ENCODE results near the gene TMEFF1.

Gene TMEFF1

DNA sequence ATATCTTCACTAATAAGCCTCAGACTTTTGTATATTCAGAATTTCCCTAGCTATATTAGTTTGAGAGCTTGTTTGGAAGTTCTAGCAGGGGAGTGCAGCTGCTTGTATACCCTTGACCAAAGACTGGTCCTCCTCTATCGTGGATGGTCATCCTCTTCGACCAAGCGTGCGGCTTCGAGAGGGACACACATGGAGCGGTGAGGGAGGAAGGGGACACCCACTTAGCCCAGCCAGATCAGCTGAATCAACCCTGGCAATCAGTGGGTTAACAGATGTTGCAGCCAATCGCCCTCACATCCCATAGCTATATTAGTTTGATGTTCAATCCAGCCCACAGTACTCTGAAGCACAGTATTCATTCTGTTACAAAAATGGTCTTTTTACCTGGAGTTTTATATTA lies 108.1 kb downstream of the TMEFF1 start:
- Mint-ChIP-seq H3K27ac (no peak overlapping the region), H3K9me3 (no peaks in the 10 kb centered on the region), H3K36me3 (ENCODE audit: low read depth) (no peaks in the 10 kb centered on the region), H3K4me3 (no peak overlapping the region), H3K27me3 (no peaks in the 10 kb centered on the region), H3K4me1 (ENCODE audit: low read depth) (no peaks in the 10 kb centered on the region)
- intact Hi-C loops (cut with micrococcal nuclease): no loop called here

DNA sequence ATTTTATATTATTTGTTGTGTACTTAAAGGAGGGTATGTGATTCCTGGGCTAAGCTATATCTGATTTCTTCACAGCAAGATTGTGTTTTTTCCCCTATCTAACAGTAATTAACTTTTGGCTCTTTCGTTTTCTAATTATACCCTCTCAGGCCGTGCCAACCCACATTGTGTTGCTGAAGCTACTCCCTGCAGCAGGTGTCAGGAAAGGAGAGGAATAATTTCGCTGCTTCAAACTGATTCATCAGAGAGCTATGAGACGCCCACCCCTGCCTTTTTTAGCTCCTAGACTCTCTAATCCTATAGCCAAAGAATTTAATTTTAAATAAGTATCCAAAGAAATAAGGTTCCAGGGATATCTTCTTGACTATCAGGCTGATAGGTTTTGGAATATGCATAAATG lies 108.7 kb downstream of the TMEFF1 start:
- intact Hi-C loops (cut with micrococcal nuclease): no loop called here
- Mint-ChIP-seq H3K9me3 (no peaks in the 10 kb centered on the region), H3K27me3 (no peaks in the 10 kb centered on the region), H3K4me1 (ENCODE audit: low read depth) (no peaks in the 10 kb centered on the region), H3K4me3 (no peak overlapping the region), H3K27ac (no peak overlapping the region), H3K36me3 (ENCODE audit: low read depth) (no peaks in the 10 kb centered on the region)

DNA sequence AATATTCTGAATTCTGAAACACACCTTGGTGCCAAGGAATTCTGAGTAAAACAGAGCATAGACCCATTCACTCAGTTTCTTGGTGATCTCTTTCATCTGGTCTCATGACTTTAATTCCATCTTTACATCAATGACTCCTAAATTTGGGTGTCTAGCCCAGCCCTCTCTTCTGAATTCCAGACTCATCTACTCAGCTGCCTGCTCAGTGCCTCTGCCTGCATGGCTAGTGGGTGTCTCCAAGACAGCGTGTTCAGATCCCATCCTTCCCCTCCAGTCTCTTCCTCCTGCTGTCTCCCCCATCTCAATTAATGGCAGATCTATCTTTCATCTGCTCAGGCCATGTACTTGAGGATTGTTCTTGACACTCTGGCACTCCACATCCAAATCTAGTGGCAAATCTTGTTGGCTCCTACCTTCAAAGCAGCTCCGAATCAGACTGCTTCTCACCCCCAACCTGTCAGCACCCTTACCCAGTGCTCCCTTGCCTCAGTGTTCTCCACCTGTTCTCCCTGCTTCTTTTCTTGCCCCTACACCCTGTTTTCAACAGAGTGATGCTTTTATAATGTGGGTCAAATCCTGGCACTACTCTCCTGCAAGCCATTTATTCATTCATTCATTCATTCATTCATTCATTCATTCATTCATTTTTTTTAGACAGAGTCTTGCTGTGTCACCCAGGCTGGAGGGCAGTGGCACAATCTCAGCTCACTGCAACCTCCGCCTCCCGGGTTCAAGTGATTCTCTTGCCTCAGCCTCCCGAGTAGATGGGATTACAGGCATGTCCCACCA lies 110.3 kb downstream of the TMEFF1 start:
- Mint-ChIP-seq H3K4me3 (no peak overlapping the region), H3K36me3 (ENCODE audit: low read depth) (no peaks in the 10 kb centered on the region), H3K4me1 (ENCODE audit: low read depth) (no peaks in the 10 kb centered on the region), H3K27ac (no peak overlapping the region), H3K27me3 (no peaks in the 10 kb centered on the region), H3K9me3 (no peaks in the 10 kb centered on the region)
- intact Hi-C loops (cut with micrococcal nuclease): no loop called here

DNA sequence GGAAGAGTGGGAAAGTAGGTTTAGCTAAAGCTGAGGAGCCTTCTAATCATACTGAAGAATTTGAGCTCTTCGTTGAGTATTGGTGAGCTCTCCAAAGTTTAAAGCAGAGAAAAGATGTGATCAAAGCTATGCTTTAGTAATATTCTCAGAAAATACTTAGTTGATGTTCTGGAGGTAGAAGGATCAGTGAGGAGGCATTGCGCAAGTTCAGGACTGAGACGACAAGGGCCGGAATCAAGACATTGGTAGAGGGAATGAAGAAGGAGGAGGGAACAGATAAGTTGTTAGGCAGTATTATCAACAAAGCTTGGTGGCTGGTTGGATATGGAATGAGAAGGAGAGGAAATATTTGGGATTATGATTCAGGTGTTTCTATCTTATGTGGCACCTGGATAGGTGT lies 112.0 kb downstream of the TMEFF1 start:
- no peaks in the 10 kb centered on the region for H3K27me3 Mint-ChIP-seq
- H3K4me3 Mint-ChIP-seq: no peak overlapping the region
- H3K36me3 Mint-ChIP-seq (ENCODE audit: low read depth): no peaks in the 10 kb centered on the region
- H3K4me1 Mint-ChIP-seq (ENCODE audit: low read depth): no peaks in the 10 kb centered on the region
- no peak overlapping the region for H3K27ac Mint-ChIP-seq
- H3K9me3 Mint-ChIP-seq: no peaks in the 10 kb centered on the region
- intact Hi-C loops (cut with micrococcal nuclease): no loop called here

DNA sequence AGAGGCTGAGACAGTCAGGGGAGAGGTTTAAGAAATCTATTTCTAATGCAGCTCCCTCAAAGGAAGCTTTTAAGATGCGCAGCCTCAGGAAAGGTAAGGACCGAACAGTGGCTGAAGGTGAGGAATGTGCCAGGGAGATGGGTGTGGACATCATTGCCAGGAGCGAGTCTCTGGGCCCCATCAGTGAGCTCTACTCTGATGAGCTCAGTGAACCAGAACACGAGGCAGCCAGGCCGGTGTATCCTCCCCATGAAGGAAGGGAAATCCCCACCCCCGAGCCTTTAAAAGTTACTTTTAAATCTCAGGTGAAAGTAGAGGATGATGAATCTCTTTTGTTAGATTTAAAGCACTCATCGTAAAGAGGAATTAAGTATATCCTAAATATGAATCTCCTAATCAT lies 113.1 kb downstream of the TMEFF1 start:
- Mint-ChIP-seq H3K4me3 (no peak overlapping the region), H3K36me3 (ENCODE audit: low read depth) (no peaks in the 10 kb centered on the region), H3K4me1 (ENCODE audit: low read depth) (no peaks in the 10 kb centered on the region), H3K27ac (no peak overlapping the region), H3K27me3 (no peaks in the 10 kb centered on the region), H3K9me3 (no peaks in the 10 kb centered on the region)
- intact Hi-C loops (cut with micrococcal nuclease): no loop called here

DNA sequence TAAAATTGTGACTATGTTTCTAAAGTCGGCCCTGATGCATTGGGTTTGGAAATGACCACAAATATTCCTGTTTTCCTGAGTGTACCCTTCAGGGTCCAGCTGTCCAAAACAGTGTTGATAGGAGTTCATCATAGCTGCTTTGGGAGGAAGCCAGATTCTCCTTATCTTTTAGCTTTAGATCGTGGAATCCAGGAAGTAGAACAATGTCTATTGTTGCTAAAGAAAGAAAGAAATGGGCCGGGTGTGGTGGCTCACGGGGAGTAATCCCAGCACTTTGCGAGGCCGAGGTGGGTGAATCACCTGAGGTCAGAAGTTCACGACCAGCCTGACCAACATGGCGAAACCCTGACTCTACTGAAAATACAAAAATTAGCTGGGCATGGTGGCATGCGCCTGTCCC lies 114.4 kb downstream of the TMEFF1 start:
- H3K4me1 Mint-ChIP-seq (ENCODE audit: low read depth): no peaks in the 10 kb centered on the region
- no peak overlapping the region for H3K27ac Mint-ChIP-seq

DNA sequence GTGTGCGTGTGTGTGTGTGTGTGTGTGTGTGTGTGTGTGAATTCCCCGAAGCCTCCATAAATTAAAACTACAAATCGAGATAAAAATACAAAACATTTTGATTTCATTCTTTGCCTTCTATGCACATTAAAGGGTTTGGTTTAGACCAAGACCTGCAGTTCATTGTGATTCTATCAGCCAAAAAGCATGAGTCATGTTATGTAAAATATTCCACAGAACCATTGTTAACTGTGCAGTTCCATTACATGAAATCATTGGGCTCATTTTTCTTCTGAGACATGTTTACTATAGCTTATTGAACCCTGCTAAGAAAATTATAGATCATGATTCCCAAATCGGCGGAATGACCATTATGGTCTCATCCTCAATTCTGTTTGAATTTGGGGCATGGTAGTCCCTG lies 116.6 kb downstream of the TMEFF1 start:
- Mint-ChIP-seq H3K4me3 (no peak overlapping the region), H3K27me3 (no peaks in the 10 kb centered on the region), H3K4me1 (ENCODE audit: low read depth) (no peaks in the 10 kb centered on the region), H3K36me3 (ENCODE audit: low read depth) (no peaks in the 10 kb centered on the region), H3K27ac (no peak overlapping the region), H3K9me3 (no peaks in the 10 kb centered on the region)
- intact Hi-C loops (cut with micrococcal nuclease): no loop called here

More for the DNA sequence above, 114.4 kb downstream of the TMEFF1 start:
- no peak overlapping the region for H3K4me3 Mint-ChIP-seq
- no peaks in the 10 kb centered on the region for H3K36me3 Mint-ChIP-seq (ENCODE audit: low read depth)
- H3K27me3 Mint-ChIP-seq: no peaks in the 10 kb centered on the region
- H3K9me3 Mint-ChIP-seq: no peaks in the 10 kb centered on the region
- intact Hi-C loops (cut with micrococcal nuclease): no loop called here

DNA sequence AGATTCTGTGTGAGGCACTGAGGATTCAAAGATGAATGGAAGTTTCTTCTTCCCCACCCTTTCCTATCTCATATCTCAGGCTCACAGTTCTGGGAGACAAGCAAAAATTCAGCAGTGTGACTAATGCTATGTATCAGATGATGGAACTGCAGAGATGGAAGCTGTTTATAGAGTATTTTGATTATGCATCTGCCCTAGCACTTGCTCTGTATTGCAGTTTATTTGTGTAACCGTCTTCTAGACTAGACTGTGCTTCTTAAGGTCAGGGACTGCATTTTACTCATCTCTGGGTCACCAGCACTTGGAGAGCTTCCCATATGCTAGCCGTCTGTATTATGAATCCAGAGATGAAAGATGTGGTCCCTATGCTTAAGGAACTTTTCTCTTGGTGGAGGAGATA lies 117.5 kb downstream of the TMEFF1 start:
- H3K4me3 Mint-ChIP-seq: no peak overlapping the region
- H3K27ac Mint-ChIP-seq: no peak overlapping the region
- no peaks in the 10 kb centered on the region for H3K4me1 Mint-ChIP-seq (ENCODE audit: low read depth)
- no peaks in the 10 kb centered on the region for H3K27me3 Mint-ChIP-seq
- H3K36me3 Mint-ChIP-seq (ENCODE audit: low read depth): no peaks in the 10 kb centered on the region
- H3K9me3 Mint-ChIP-seq: no peaks in the 10 kb centered on the region
- intact Hi-C loops (cut with micrococcal nuclease): loop anchor here (10.0 kb wide), 1 partner anchor 86 kb away; no protein-coding TSS in a partner anchor

DNA sequence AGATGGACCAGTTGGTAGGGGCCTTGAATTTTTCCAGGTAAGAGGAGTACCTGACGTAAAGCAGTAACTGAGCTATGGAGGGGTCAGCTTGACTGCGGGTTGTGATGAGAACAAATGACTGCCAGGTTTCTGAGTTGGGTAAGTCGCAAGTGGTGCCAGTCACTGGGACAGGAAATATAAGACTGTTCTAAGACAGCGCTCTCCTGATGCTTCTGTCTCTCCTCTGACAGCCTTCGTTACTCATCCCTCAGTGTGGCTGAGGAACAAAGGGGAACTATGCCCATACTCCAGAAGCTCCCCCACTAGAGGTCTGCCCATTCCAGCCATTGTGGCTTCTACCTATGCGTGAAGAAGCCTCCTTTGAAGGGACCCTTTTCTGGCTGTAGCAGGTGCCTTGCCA lies 118.2 kb downstream of the TMEFF1 start:
- no peak overlapping the region for H3K4me3 Mint-ChIP-seq
- H3K4me1 Mint-ChIP-seq (ENCODE audit: low read depth): no peaks in the 10 kb centered on the region
- no peaks in the 10 kb centered on the region for H3K9me3 Mint-ChIP-seq
- H3K27me3 Mint-ChIP-seq: peaks cover 5% of the 10 kb centered on the region
- no peaks in the 10 kb centered on the region for H3K36me3 Mint-ChIP-seq (ENCODE audit: low read depth)
- intact Hi-C loops (cut with micrococcal nuclease): loop anchor here (10.0 kb wide), 1 partner anchor 86 kb away; no protein-coding TSS in a partner anchor
- no peak overlapping the region for H3K27ac Mint-ChIP-seq

DNA sequence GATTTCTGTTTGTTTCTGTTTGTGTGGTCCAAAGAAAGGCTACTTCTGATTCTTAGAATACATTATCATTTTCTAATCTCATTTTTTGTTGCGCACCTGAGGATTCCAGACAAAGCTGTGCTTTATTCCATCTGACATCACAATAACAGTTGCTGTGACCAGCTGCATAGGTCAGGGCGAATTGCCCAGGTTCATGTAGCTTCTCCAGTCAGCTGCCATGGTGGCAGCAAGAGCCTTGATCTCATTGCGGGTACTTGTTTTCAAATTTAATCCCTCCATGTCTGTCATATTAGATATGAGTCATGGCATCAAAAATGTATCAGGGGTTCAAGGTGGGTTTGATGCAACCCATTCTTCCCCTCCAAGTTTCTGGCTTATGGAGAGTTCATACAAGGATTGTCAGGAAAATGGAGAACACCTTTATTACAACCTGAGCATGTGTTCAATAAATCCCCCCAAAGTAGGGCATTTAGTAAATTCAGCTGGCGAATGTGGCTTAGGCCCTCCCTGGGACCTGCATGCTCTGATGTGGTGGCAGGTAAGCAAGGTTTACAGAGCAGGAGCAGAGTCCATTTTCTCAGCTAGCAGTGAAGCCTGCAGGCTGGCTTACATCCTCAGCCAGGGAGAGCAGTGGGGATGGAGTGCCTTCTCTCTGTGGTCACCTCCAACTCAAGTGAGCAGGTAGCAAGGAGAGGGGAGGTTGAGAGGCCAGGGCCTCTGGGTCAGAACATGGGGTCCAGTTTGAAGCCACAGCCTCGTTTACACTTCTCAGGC lies 118.9 kb downstream of the TMEFF1 start:
- H3K27me3 Mint-ChIP-seq: peaks cover 7% of the 10 kb centered on the region
- H3K9me3 Mint-ChIP-seq: no peaks in the 10 kb centered on the region
- no peak overlapping the region for H3K4me3 Mint-ChIP-seq
- no peaks in the 10 kb centered on the region for H3K36me3 Mint-ChIP-seq (ENCODE audit: low read depth)
- intact Hi-C loops (cut with micrococcal nuclease): loop anchor here (10.0 kb wide), 1 partner anchor 87 kb away; no protein-coding TSS in a partner anchor
- H3K4me1 Mint-ChIP-seq (ENCODE audit: low read depth): no peaks in the 10 kb centered on the region
- H3K27ac Mint-ChIP-seq: no peak overlapping the region

DNA sequence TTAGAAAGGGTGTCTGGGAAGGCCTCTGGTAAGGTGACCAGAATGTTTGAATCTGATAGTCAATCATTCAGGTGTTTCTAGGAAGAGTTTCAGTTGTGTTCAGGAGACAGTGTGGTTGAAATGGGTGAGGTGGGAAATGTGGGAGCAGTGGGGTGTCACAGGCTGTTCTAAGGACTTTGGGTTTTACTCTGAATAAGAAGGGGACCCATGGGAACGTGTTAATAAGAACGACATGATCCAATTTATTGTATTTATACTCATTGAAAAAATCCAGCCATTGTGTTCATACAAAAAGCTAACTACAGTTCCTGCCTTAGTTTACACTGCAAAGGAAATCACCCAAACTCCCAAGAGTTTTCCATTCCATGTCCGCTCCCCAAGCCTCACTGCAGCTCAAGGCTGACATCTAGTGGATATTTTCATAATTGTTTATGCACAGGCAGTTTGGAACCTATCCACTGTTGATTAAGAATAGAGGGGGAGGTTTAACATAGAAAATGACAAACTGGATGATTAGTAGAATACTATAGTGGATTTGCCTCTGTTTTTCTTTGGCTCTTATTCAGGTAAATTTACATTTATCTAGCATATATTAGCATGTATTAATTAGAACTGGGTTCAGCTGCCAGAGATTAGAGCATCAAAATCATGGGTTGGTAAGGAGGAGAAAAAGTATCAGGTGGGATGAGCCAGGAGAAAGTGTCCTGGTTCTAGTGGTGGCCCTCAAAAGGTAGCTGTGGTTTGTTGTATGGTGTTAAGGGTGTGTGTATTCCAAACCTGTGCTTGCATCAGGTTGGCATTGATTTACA lies 122.6 kb downstream of the TMEFF1 start:
- intact Hi-C loops (cut with micrococcal nuclease): loop anchor here (5.0 to 10.0 kb wide), 2 partner anchors 91 to 243 kb away; partner anchors contain the start of gene TEX10
- Mint-ChIP-seq H3K27ac (no peak overlapping the region), H3K27me3 (peaks cover 25% of the 10 kb centered on the region), H3K4me1 (ENCODE audit: low read depth) (peaks cover 18% of the 10 kb centered on the region), H3K36me3 (ENCODE audit: low read depth) (no peaks in the 10 kb centered on the region), H3K4me3 (no peak overlapping the region), H3K9me3 (no peaks in the 10 kb centered on the region)

DNA sequence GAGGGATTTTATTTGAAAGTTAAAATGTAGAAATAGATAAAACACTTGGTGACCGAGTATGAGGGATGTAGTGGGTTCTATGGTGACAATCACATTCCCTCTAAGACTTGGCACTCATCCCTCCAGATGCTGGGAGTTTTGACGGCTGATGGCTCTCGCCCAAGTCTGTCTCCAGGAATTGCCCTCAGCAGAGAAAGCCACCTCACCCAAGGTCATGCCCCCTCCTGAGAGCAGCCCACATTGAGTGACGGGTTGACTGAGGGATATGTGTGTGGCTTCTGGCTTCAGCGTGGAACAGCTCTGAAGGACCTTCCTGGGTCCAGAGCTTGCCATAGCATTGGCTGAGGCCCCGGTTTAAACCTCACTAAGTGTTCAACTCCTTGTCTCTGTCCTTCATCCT lies 124.3 kb downstream of the TMEFF1 start:
- Mint-ChIP-seq H3K4me1 (ENCODE audit: low read depth) (peaks cover 18% of the 10 kb centered on the region), H3K27me3 (peaks cover 28% of the 10 kb centered on the region), H3K36me3 (ENCODE audit: low read depth) (no peaks in the 10 kb centered on the region), H3K9me3 (no peaks in the 10 kb centered on the region), H3K27ac (no peak overlapping the region), H3K4me3 (no peak overlapping the region)
- intact Hi-C loops (cut with micrococcal nuclease): loop anchor here (5.0 to 10.0 kb wide), 2 partner anchors 92 to 245 kb away; partner anchors contain the start of gene TEX10

DNA sequence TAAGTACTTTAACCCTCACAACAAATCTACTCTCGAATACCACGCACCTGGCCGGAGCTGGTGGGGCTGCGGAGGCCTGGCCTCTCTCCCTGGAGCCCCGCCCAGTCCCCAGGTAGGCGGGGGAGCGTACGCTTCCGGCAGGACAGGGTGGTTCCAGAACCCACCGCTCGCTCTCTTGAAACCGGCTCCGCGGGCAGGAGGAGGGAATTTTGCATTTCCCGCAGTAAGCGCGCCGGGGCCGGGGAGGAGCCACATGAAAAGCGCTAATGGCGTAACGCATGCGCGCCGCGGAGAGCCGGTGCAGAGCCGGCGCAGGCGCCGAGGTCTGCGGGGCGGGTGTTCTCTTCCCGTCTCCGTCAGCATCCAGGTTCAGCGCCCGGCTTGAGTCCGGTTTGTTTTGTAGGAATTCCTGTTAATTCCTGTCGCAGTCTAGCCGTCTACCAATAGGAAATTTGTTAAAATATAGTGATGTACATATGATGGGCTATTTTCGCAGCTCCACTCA lies 125.7 kb downstream of the TMEFF1 start:
- Mint-ChIP-seq H3K4me1 (ENCODE audit: low read depth) (peaks cover 18% of the 10 kb centered on the region), H3K4me3 (peak overlapping the region; percentile 74), H3K27me3 (peaks cover 28% of the 10 kb centered on the region), H3K36me3 (ENCODE audit: low read depth) (no peaks in the 10 kb centered on the region), H3K9me3 (no peaks in the 10 kb centered on the region), H3K27ac (peak overlapping the region; percentile 28)
- intact Hi-C loops (cut with micrococcal nuclease): loop anchor here (5.0 to 10.0 kb wide), 2 partner anchors 94 to 246 kb away; partner anchors contain the start of gene TEX10

Measured in dendritic cell treated with granulocyte-macrophage colony-stimulating factor and Interleukin-4, amounts not matched to agents 40 ng/mL and 50 ng/mL, for 4 days (primary cell).